HG03064 (cell line): ENCODE results near the gene ENG.
A peak's percentile ranks its signal among the peaks of the same experiment; 100 is the strongest.
"Not testable (repeated sequence)": the region's sequence is repeated elsewhere in the genome, so short reads cannot be mapped to it uniquely, and the experiment has no call there.

Source experiments
- ATAC-seq: cut with Tn5 transposase; IDR thresholded peaks from one replicate; pipeline ENCODE4 v1.9.1; 2021; ENCODE audit warnings: low read depth; ENCODE audit not compliant: unreplicated experiment

The ENG gene

GRCh38 chr9:127878652-127879390 lies 24.4 kb upstream of the ENG start:
- no peak for ATAC-seq

GRCh38 chr9:127878001-127878651 lies 23.7 kb upstream of the ENG start:
- ATAC-seq = no peak

- ATAC-seq = no peak
These were observed 23.1 kb upstream of the ENG start, which contains the start of gene AK1 for GRCh38 chr9:127877566-127877998. AK1 (minus strand) TSS chr9:127877675; CDS start chr9:127874617, 3,058 bp downstream.

GRCh38 chr9:127876764-127877562 lies 22.5 kb upstream of the ENG start:
- ATAC-seq = no peak

- ATAC-seq = no peak
These were observed 21.7 kb upstream of the ENG start for GRCh38 chr9:127876026-127876763.

GRCh38 chr9:127875306-127875966 lies 21.0 kb upstream of the ENG start:
- ATAC-seq = no peak

GRCh38 chr9:127874301-127875221 lies 20.1 kb upstream of the ENG start:
- ATAC-seq = no peak

- no peak for ATAC-seq
These were observed 19.4 kb upstream of the ENG start for GRCh38 chr9:127873886-127874285.

- no peak for ATAC-seq
These were observed 18.8 kb upstream of the ENG start for GRCh38 chr9:127873223-127873691.

- ATAC-seq = no peak
These were observed 18.1 kb upstream of the ENG start for GRCh38 chr9:127872369-127873222.

GRCh38 chr9:127871531-127871930 lies 17.1 kb upstream of the ENG start:
- ATAC-seq = no peak

GRCh38 chr9:127870887-127871286 lies 16.4 kb upstream of the ENG start:
- no peak for ATAC-seq

- ATAC-seq = not testable (repeated sequence)
These were observed 15.7 kb upstream of the ENG start for GRCh38 chr9:127870153-127870491.

- ATAC-seq = peak; percentile 56
These were observed 15.1 kb upstream of the ENG start for GRCh38 chr9:127869310-127870152.

GRCh38 chr9:127868278-127868902 lies 13.9 kb upstream of the ENG start:
- no peak for ATAC-seq

GRCh38 chr9:127867356-127868277 lies 13.2 kb upstream of the ENG start:
- ATAC-seq = no peak
